Urothelium cell line (cell line): ENCODE results near the gene PEX6.
A peak's percentile ranks its signal among the peaks of the same experiment; 100 is the strongest.

ENCODE experiments used
- DNase-seq: peaks from one replicate; pipeline ENCODE4 v3.0.0; 2011; ENCODE audit warnings: low spot score, mixed read lengths
- FAIRE-seq: peaks from 2 replicates; lab custom pipeline; 2011; peaks lifted over from hg19 to GRCh38; lab: Jason Lieb, UNC

The PEX6 gene, protein sequence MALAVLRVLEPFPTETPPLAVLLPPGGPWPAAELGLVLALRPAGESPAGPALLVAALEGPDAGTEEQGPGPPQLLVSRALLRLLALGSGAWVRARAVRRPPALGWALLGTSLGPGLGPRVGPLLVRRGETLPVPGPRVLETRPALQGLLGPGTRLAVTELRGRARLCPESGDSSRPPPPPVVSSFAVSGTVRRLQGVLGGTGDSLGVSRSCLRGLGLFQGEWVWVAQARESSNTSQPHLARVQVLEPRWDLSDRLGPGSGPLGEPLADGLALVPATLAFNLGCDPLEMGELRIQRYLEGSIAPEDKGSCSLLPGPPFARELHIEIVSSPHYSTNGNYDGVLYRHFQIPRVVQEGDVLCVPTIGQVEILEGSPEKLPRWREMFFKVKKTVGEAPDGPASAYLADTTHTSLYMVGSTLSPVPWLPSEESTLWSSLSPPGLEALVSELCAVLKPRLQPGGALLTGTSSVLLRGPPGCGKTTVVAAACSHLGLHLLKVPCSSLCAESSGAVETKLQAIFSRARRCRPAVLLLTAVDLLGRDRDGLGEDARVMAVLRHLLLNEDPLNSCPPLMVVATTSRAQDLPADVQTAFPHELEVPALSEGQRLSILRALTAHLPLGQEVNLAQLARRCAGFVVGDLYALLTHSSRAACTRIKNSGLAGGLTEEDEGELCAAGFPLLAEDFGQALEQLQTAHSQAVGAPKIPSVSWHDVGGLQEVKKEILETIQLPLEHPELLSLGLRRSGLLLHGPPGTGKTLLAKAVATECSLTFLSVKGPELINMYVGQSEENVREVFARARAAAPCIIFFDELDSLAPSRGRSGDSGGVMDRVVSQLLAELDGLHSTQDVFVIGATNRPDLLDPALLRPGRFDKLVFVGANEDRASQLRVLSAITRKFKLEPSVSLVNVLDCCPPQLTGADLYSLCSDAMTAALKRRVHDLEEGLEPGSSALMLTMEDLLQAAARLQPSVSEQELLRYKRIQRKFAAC

DNA sequence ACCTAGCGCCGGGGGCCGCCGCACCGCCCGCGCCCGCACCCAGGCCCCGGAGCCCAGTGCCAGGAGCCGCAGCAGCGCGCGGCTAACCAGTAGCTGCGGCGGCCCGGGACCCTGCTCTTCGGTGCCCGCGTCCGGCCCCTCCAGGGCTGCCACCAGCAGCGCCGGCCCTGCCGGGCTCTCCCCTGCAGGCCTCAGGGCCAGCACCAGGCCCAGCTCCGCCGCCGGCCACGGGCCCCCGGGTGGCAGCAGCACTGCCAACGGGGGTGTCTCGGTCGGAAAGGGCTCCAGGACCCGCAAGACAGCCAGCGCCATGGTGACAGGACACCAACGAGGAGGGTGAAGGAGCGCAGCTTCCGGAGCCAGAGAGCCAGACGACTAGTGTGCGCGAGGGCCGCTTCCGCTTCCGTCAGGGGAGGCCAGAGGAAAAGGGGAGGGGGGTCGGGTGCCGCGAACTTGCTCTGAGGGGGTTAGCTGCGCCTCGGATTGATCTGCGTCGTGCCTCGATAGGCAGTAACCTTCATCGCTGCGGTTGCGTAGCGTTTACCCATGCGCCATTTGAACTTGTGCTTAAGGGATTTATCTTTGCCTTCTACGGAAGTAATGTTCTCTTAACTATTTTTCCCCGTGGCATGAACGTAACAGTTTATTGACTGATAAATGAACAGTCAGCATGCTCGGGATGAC lies at the start of gene PEX6:
Gene PEX6 (minus strand): TSS at position 343 of the 684 bp plus-strand sequence. CDS start 31 bp downstream, at position 312.
- DNase-seq (peak; percentile 84), FAIRE-seq (no peak)

DNA sequence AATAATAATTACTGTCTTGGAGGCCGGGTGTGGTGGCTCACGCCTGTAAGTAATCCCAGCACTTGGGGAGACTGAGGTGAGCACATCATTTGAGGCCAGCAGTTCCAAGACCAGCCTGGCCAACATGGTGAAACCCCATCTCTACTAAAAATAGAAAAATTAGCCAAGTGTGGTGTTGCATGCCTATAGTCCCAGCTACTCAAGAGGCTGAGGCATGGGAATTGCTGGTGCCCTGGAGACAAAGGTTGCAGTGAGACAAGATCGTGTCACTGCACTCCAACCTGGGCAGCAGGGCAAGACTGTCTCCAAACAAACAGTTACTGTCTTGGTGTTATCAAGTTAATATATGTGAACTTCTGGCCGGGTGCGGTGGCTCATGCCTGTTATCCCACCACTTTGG lies 47.4 kb upstream of the PEX6 start:
- DNase-seq (no peak), FAIRE-seq (no peak)

- DNase-seq, result no peak
Observed at GRCh38 chr6:43024436-43024835, 45.5 kb upstream of the PEX6 start.

GRCh38 chr6:43021270-43022047 lies 42.5 kb upstream of the PEX6 start, which contains the start of gene RRP36:
RRP36 (plus strand) TSS chr6:43021623; CDS start chr6:43021655, 32 bp downstream.
- DNase-seq (peak; percentile 91), FAIRE-seq (no peak)

More at GRCh38 chr6:43024436-43024835, 45.5 kb upstream of the PEX6 start:
- FAIRE-seq, result no peak

DNA sequence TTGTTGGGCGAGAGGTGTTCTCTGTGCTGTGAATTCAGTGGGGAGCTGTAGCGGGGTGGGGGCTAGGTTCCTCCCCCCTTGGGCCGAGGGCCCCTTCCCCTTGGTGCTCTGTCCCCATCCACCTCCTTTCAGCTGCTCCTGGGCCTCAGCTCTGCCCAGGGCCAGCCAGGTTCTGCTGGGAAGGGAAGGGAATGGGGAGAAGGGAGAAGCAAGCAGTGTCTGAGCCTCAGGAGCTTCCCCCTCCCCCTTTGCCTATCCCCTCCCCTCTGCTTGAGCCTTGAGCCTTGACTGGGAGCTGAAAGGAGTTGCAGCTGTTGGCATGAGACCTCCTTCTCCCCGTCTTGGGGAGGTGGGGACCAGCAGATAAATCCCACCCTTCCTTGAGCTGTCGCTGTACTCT lies 41.9 kb upstream of the PEX6 start:
- DNase-seq, result no peak
- no peak for FAIRE-seq

- FAIRE-seq (no peak), DNase-seq (no peak)
Observed at GRCh38 chr6:43020052-43020705, 41.2 kb upstream of the PEX6 start.

DNA sequence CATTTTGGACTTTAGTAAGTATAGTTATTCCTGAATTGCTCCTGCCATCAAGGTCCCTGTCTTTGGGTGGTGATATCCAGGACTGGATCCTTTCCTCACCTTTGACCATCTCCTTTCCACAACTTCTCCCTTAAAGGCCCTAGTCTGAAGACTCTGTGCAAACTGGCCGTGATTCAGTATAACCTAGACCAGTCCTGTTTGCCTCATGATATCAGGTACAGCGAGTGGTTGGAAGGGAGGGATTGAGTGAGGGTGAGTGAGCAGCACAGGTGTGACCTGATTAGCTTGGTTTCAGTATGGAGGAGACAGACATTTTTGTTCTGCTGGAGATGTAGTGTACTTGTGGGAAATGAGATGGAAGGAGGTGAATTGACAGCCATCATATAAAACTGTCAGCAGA lies 40.2 kb upstream of the PEX6 start:
- DNase-seq (no peak), FAIRE-seq (no peak)

- no peak for DNase-seq
- no peak for FAIRE-seq
Observed at GRCh38 chr6:43016943-43017334, 38.0 kb upstream of the PEX6 start.

- FAIRE-seq (no peak), DNase-seq (no peak)
Observed at GRCh38 chr6:43016176-43016942, 37.4 kb upstream of the PEX6 start.

GRCh38 chr6:43014434-43014909 lies 35.5 kb upstream of the PEX6 start:
- FAIRE-seq (no peak), DNase-seq (no peak)

GRCh38 chr6:43013843-43014433 lies 35.0 kb upstream of the PEX6 start, which contains the start of the genes KLHDC3 and MEA1:
KLHDC3 (plus strand) TSS chr6:43014249; CDS start chr6:43017193, 2,944 bp downstream.
MEA1 (minus strand) TSS chr6:43013946; CDS start chr6:43013813, 133 bp downstream.
- peak; percentile 89 for FAIRE-seq

GRCh38 chr6:43013097-43013842 lies 34.3 kb upstream of the PEX6 start:
- FAIRE-seq (no peak), DNase-seq (peak; percentile 18)

More at GRCh38 chr6:43013843-43014433, 35.0 kb upstream of the PEX6 start, which contains the start of the genes KLHDC3 and MEA1:
- peak; percentile 99 for DNase-seq

GRCh38 chr6:43012364-43012763 lies 33.4 kb upstream of the PEX6 start:
- DNase-seq, result no peak
- FAIRE-seq, result no peak

DNA sequence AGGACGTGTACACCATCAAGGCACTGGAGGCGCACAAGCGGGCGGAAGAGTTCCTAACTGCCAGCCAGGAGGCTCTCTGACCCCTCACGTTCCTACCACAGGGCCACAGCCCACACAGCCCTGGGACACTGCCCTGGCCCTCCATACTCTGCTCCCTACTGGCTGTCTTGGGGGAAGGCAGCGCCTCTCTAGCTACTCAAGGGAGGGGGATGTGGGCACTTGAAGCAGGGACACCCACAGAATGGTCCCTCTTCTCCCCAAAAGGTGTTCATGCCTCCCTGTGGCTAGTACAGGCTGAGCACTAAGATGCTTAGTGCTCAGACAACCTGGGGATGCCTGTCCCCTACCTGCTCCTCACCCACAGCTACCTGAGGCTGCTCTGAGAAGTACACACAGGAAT lies 32.2 kb upstream of the PEX6 start:
- no peak for DNase-seq
- no peak for FAIRE-seq

- DNase-seq, result no peak
- no peak for FAIRE-seq
Observed at GRCh38 chr6:43009124-43009523, 30.1 kb upstream of the PEX6 start.

DNA sequence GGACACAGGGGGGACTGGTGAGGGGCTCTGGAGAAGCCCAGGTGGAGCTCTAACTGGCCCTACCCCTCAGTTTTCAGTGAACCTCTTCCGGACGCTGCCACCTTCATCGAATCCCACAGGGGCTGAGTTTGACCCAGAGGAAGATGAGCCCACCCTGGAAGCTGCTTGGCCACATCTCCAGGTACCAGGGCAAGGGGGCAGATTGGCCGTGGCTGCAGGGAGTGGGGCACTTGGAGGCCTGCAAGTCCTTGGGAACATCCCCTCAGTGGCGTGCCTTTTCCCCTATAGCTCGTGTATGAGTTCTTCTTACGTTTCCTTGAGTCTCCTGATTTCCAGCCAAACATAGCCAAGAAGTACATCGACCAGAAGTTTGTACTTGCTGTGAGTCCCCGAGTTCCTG lies 28.1 kb upstream of the PEX6 start:
- no peak for FAIRE-seq
- DNase-seq, result no peak

DNA sequence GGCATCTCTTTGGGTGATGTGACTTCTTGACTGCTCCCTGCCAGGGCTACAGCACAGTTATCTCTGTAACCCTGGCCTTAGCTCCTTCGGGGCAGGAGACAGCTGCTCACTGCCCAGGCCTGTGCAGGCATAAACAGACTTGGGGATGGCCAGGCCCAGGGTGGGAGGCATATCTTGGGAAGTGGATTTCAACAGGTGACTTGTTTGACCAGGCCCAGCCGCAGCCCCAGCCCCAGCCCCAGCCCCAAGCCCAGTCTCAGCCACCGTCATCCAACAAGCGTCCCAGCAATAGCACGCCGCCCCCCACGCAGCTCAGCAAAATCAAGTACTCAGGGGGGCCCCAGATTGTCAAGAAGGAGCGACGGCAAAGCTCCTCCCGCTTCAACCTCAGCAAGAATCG lies 27.3 kb upstream of the PEX6 start:
- DNase-seq, result no peak
- FAIRE-seq, result no peak
